Thyroid gland (tissue), 4 donors: ENCODE results near the gene DOCK3. TPM values are rescaled to one million over a fixed set of nuclear protein-coding genes. Genes with fewer than 3 reads are reported as not detected.
"Not testable (repeated sequence)": the region's sequence is repeated elsewhere in the genome, so short reads cannot be mapped to it uniquely, and the experiment has no call there.

Experiments used
- DNase-seq, 2 donors: peaks; one replicate each; pipeline ENCODE4 v3.0.0-alpha.2; 2019
- H3K27ac ChIP-seq, 3 donors: fragments of 200-600 bp; sonication (generic); 1 replicate in 2 of 3; 2 replicates in 1 of 3; pipeline ENCODE4 v1.5.1; 2016 to 2019; ENCODE audit warnings: mild to moderate bottlenecking in 1 of 3, moderate library complexity in 1 of 3
- H3K27me3 ChIP-seq: fragments of 200-600 bp; sonication (generic); one replicate; pipeline ENCODE4 v1.5.1; 2019
- H3K36me3 ChIP-seq, 2 donors: fragments of 200-600 bp; sonication (generic); one replicate each; pipeline ENCODE4 v1.5.1; 2016 to 2019
- H3K4me1 ChIP-seq, 2 donors: fragments of 200-600 bp; sonication (generic); one replicate each; pipeline ENCODE4 v1.5.1; 2017 to 2019
- H3K4me3 ChIP-seq, 3 donors: fragments of 200-600 bp; sonication (generic); replicated peaks in 1 of 3; 1 replicate in 2 of 3; 2 replicates in 1 of 3; pipeline ENCODE4 v1.5.1; 2016; ENCODE audit warnings: mild to moderate bottlenecking in 1 of 3
- H3K9me3 ChIP-seq: fragments of 200-600 bp; sonication (generic); one replicate; pipeline ENCODE4 v1.5.1; 2017
- POLR2A ChIP-seq, 2 donors: fragments of 450-650 bp; IDR thresholded peaks; one replicate each; pipeline ENCODE4 v1.6.1; 2017; ENCODE audit warnings: antibody characterized with exemption in 2 of 2, mild to moderate bottlenecking in 2 of 2, moderate library complexity in 1 of 2
- WGBS, 2 donors: methylation state at CpG; one replicate each; pipeline ENCODE4 v1.1.5; 2017; 5-methylcytosine and 5-hydroxymethylcytosine counted together
- intact Hi-C: fragments of 100-400 bp; cut with DNase I; formaldehyde crosslinking; loops from one replicate; pipeline ENCODE4 v1.15.1; 2023
- total RNA-seq, 4 donors: library from RNA; depleted of rRNA; stranded (reverse); fragments of >200 nt; gene quantifications; one replicate each; pipeline ENCODE4 v1.2.3, GENCODE V29; 2016
- TF ChIP-seq, protein P1 (sequence below), 6 experiments: fragments of 200-600 bp in 3 of 6; fragments of 450-650 bp in 3 of 6; sonication (generic) in 3 of 6; IDR thresholded peaks; one replicate each; pipeline ENCODE4 v1.5.1; 2016 to 2019; ENCODE audit warnings: antibody characterized with exemption in 6 of 6, mild to moderate bottlenecking in 2 of 6, inconsistent platforms in 1 of 6, moderate library complexity in 1 of 6

The DOCK3 gene
- total RNA-seq, 4 donors from 2014 or later: 15.7 to 54.2 (median 21.1) TPM

DNA sequence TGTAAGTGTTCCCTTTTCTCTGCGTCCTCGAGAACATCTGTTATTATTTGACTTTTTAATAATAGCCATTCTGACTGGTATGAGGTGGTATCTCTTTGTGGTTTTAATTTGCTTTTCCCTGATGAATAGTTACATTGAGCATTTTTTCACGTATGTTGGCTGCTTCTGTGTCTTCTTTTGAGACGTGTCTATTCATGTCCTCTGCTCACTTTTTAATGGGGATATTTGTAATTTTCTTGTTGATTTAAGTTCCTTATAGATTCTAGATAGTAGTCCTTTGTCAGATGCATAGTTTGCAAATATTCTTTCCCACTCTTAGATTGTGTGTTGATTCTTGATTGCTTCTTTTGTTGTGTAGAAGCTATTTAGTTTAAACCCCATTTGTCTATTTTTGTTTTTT is 179.2 kb downstream of the DOCK3 start:
- intact Hi-C loops: no loop called here

DNA sequence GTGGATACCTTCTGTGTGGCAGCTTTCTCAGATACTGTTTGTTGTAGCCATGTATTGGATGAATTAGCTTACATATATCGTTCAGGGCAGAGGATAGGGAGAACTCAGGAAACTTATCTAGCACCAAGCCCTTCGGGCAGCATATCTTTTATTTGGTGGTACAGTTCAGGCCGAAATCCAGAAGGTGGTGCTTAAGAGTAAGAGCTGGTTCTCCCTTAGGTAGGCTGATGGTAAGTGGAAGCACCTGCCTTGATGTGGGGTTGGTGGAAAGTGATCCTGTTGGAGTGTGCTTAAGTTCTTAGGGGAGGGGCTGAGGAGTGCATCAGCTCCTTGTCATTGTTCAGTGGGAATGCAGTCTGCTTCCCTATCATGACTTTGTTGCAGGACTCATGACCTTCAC is 187.5 kb downstream of the DOCK3 start:
- H3K27ac ChIP-seq: no peak overlapping the region
- H3K27me3 ChIP-seq: no peaks in the 10 kb centered on the region
- intact Hi-C loops: no loop called here
- no peaks in the 10 kb centered on the region for H3K9me3 ChIP-seq
- 77 to 92% methylated on average over 3 of the region's 3 CpGs for WGBS, 2 donors
- no peaks in the 10 kb centered on the region for H3K36me3 ChIP-seq
- DNase-seq: no peak
- no peak overlapping the region for H3K4me3 ChIP-seq
- no peak for TF ChIP-seq POLR2A (IDR thresholded peaks at IDR 0.05)
- TF ChIP-seq, protein P1, sequence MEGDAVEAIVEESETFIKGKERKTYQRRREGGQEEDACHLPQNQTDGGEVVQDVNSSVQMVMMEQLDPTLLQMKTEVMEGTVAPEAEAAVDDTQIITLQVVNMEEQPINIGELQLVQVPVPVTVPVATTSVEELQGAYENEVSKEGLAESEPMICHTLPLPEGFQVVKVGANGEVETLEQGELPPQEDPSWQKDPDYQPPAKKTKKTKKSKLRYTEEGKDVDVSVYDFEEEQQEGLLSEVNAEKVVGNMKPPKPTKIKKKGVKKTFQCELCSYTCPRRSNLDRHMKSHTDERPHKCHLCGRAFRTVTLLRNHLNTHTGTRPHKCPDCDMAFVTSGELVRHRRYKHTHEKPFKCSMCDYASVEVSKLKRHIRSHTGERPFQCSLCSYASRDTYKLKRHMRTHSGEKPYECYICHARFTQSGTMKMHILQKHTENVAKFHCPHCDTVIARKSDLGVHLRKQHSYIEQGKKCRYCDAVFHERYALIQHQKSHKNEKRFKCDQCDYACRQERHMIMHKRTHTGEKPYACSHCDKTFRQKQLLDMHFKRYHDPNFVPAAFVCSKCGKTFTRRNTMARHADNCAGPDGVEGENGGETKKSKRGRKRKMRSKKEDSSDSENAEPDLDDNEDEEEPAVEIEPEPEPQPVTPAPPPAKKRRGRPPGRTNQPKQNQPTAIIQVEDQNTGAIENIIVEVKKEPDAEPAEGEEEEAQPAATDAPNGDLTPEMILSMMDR (IDR thresholded peaks at IDR 0.05): no peak
- H3K4me1 ChIP-seq: peaks cover 4 to 11% of the 10 kb centered on the region in 2 donors

More for the DNA sequence above, 179.2 kb downstream of the DOCK3 start:
- DNase-seq: no peak
- Histone ChIP-seq H3K4me1 (no peaks in the 10 kb centered on the region), H3K27ac (no peak overlapping the region), H3K27me3 (no peaks in the 10 kb centered on the region), H3K4me3 (no peak overlapping the region), H3K36me3 (no peaks in the 10 kb centered on the region), H3K9me3 (no peaks in the 10 kb centered on the region)
- TF ChIP-seq, protein P1 (IDR thresholded peaks at IDR 0.05): no peak
- TF ChIP-seq POLR2A (IDR thresholded peaks at IDR 0.05): no peak
- 93 to 95% methylated on average over 4 of the region's 4 CpGs for WGBS, 2 donors

DNA sequence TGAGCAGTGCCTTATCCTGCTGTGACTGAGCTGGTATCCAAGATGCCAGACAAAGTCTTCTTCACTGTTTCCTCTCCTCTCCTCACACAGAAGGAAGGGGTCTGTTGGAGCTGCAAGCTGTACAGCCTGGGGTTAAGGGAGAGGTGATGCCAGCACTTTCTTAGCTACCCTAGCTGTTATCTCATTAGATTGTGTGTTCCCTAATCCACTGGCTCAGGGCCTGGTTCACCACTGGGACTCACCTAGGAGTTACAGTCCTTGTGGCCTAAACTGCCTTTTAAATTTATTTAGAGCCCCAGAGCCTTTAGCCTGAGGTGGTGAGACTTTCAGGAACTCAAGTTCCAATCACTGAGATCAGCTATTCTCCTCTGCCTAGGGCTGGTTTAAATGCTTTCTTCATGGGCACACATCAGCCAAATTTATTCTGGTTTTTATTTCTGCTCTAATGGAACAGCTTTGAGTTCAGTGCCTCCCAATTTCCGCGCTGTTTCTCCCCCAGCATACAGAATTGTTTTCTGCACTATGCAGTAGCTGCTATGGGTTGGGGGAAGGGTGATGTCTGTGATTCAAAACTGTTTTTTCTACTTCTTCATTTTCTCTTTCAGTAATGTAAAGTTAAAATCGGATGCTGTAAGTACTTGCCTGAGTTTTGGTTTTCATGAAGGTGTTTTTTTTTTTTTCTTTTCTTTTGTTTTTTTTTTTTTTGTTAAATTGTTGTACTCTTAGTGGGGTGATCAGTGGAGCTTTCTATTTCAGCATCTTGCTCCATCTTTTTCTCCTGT is 198.8 kb downstream of the DOCK3 start:
- H3K27me3 ChIP-seq: no peaks in the 10 kb centered on the region
- WGBS, 2 donors: 80 to 85% methylated on average over 3 of the region's 3 CpGs
- no peaks in the 10 kb centered on the region for H3K4me1 ChIP-seq
- TF ChIP-seq, protein P1 (IDR thresholded peaks at IDR 0.05): no peak
- no peak for TF ChIP-seq POLR2A (IDR thresholded peaks at IDR 0.05)
- no peaks in the 10 kb centered on the region for H3K36me3 ChIP-seq
- no peaks in the 10 kb centered on the region for H3K9me3 ChIP-seq
- no peak overlapping the region for H3K4me3 ChIP-seq
- intact Hi-C loops: no loop called here
- DNase-seq: no peak
- no peak overlapping the region for H3K27ac ChIP-seq

DNA sequence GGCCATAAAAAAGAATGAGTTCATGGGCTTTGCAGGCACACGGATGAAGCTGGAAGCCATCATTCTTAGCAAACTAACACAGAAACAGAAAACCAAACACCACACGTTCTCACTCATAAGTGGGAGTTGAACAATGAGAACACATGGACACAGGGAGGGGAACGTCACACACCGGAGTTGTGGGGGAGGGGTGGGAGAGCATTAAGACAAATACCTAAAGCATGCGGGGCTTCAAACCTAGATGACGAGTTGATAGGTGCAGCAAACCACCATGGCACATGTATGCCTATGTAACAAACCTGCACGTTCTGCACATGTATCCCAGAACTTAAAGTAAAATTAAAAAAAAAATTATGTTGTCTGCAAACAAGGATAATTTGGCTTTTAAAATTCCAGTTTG is 200.1 kb downstream of the DOCK3 start:
- DNase-seq: not testable (repeated sequence)

DNA sequence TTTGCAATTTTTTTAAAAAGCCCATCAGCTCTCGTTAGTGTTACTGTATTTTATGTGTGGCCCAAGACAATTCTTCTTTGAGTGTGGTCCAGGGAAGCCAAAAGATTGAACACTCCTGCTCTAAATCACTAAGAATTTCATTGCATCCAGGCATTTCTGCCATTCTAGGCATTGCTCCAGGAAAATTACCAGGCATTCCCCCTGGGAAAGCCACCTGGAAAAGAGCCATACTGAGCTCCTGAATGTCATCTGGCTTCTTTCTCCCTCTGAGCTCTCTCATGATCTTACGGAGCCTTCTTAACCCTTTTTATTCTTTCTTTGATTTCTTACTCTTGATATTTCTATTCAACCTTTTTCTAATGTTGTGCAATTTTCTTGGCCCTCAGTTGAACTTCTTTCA is 202.2 kb downstream of the DOCK3 start:
- no peaks in the 10 kb centered on the region for H3K9me3 ChIP-seq
- H3K27me3 ChIP-seq: no peaks in the 10 kb centered on the region
- H3K4me1 ChIP-seq: no peaks in the 10 kb centered on the region
- no peak for TF ChIP-seq POLR2A (IDR thresholded peaks at IDR 0.05)
- TF ChIP-seq, protein P1 (IDR thresholded peaks at IDR 0.05): no peak
- no peak for DNase-seq
- H3K4me3 ChIP-seq: no peak overlapping the region
- intact Hi-C loops: no loop called here
- H3K27ac ChIP-seq: no peak overlapping the region
- WGBS, 2 donors: 41 to 49% methylated on average over 2 of the region's 2 CpGs
- no peaks in the 10 kb centered on the region for H3K36me3 ChIP-seq

More for the DNA sequence above, 200.1 kb downstream of the DOCK3 start:
- intact Hi-C loops, H3K27me3 ChIP-seq, H3K4me3 ChIP-seq, H3K4me1 ChIP-seq, H3K27ac ChIP-seq, H3K9me3 ChIP-seq, H3K36me3 ChIP-seq: not testable (repeated sequence)
- 54 to 60% methylated on average over 7 of the region's 7 CpGs for WGBS, 2 donors

DNA sequence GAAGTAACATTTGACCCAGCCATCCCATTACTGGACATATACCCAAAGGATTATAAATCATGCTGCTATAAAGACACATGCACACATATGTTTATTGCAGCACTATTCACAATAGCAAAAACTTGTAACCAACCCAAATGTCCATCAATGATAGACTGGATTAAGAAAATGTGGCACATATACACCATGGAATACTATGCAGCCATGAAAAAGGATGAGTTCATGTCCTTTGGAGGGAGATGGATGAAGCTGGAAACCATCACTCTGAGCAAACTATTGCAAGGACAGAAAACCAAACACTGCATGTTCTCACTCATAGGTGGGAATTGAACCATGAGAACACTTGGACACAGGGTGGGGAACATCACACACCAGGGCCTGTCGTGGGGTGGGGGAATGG is 208.0 kb downstream of the DOCK3 start:
- H3K27ac ChIP-seq, H3K4me3 ChIP-seq, intact Hi-C loops, H3K27me3 ChIP-seq, H3K36me3 ChIP-seq, H3K9me3 ChIP-seq, H3K4me1 ChIP-seq, DNase-seq: not testable (repeated sequence)
- WGBS, 2 donors: 78 to 100% methylated on average over 1 of the region's 1 CpG
